Prostate gland (tissue), 2 donors: ENCODE data around the gene ZMYND8. TPM values are rescaled to one million over a fixed set of nuclear protein-coding genes. Genes with fewer than 3 reads are reported as not detected.

Experiments used
- DNase-seq: peaks from one replicate; pipeline ENCODE4 v3.0.0-alpha.2; 2019; ENCODE audit warnings: low spot score
- H3K27ac ChIP-seq, 2 donors: fragments of 200-600 bp; sonication (generic); 2 replicates each; pipeline ENCODE4 v1.5.1; 2017 to 2019
- H3K27me3 ChIP-seq: fragments of 200-600 bp; sonication (generic); replicated peaks from 2 replicates; pipeline ENCODE4 v1.5.1; 2019; ENCODE audit not compliant: insufficient read depth
- H3K36me3 ChIP-seq, 2 donors: fragments of 200-600 bp; sonication (generic); 1 replicate in 1 of 2; 2 replicates in 1 of 2; pipeline versions ENCODE4 v1.5.1 to v1.8.1; 2017 to 2019
- H3K4me1 ChIP-seq: fragments of 200-600 bp; sonication (generic); replicated peaks from 2 replicates; pipeline ENCODE4 v1.5.1; 2019
- H3K4me3 ChIP-seq, 2 donors: fragments of 200-600 bp; sonication (generic); 2 replicates each; pipeline ENCODE4 v1.5.1; 2017 to 2019
- H3K9me3 ChIP-seq: fragments of 200-600 bp; sonication (generic); 2 replicates; pipeline ENCODE4 v1.5.1; 2017
- POLR2A ChIP-seq: fragments of 450-650 bp; IDR thresholded peaks from one replicate; pipeline ENCODE4 v1.6.1; 2016; ENCODE audit warnings: antibody characterized with exemption, mild to moderate bottlenecking
- POLR2AphosphoS5 ChIP-seq: sonication (generic); formaldehyde crosslinking; IDR thresholded peaks from one replicate; pipeline ENCODE4 v1.6.1; 2017; ENCODE audit warnings: antibody characterized with exemption
- WGBS: methylation state at CpG from one replicate; pipeline ENCODE4 v1.1.5; 2018; 5-methylcytosine and 5-hydroxymethylcytosine counted together
- intact Hi-C: fragments of 100-400 bp; cut with DNase I; formaldehyde crosslinking; loops from one replicate; pipeline ENCODE4 v1.14.2; 2022
- total RNA-seq, 2 donors: library from RNA; depleted of rRNA; stranded (reverse); fragments of >200 nt; gene quantifications; one replicate each; pipeline ENCODE4 v1.1.0, GENCODE V29; 2016
- TF ChIP-seq, protein P1 (sequence below), 4 experiments: fragments of 200-600 bp in 2 of 4; fragments of 450-650 bp in 2 of 4; sonication (generic) in 2 of 4; IDR thresholded peaks; 1 replicate in 3 of 4; 2 replicates in 1 of 4; pipeline ENCODE4 v1.5.1; 2016 to 2019; ENCODE audit warnings: antibody characterized with exemption in 4 of 4, mild to moderate bottlenecking in 2 of 4, moderate library complexity in 2 of 4

The ZMYND8 gene
- total RNA-seq, 2 donors from 2014 or later: 19.9 to 70.9 TPM

DNA sequence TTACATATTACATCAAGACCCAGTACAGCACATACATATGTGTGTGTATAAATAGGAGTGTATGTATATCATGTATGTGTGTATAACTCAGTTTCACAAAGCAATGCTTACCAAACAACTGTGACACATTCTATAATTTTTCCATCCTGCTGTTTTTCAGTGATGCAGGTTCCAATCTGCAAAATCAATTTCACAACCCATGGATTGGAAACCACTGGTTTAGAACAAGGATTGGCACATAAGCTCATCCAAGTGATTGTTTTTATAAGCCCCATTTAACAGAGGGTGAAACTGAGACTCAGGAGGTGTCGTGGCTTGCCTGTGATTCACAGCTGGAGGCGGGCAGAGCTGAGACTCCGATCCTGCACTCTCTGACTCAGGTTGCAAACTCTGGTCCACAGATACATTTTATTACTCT, 158.2 kb downstream of the ZMYND8 start:
- no peaks in the 10 kb centered on the region for H3K9me3 ChIP-seq
- H3K36me3 ChIP-seq: no peaks in the 10 kb centered on the region
- intact Hi-C loops: loop anchor here (5.0 kb wide), 1 partner anchor 74 kb away; no protein-coding TSS in a partner anchor
- 77% methylated on average over 3 of the region's 3 CpGs for WGBS
- H3K27ac ChIP-seq: no peak overlapping the region
- no peaks in the 10 kb centered on the region for H3K27me3 ChIP-seq
- H3K4me3 ChIP-seq: no peak overlapping the region
- H3K4me1 ChIP-seq: no peaks in the 10 kb centered on the region
- TF ChIP-seq, protein P1, sequence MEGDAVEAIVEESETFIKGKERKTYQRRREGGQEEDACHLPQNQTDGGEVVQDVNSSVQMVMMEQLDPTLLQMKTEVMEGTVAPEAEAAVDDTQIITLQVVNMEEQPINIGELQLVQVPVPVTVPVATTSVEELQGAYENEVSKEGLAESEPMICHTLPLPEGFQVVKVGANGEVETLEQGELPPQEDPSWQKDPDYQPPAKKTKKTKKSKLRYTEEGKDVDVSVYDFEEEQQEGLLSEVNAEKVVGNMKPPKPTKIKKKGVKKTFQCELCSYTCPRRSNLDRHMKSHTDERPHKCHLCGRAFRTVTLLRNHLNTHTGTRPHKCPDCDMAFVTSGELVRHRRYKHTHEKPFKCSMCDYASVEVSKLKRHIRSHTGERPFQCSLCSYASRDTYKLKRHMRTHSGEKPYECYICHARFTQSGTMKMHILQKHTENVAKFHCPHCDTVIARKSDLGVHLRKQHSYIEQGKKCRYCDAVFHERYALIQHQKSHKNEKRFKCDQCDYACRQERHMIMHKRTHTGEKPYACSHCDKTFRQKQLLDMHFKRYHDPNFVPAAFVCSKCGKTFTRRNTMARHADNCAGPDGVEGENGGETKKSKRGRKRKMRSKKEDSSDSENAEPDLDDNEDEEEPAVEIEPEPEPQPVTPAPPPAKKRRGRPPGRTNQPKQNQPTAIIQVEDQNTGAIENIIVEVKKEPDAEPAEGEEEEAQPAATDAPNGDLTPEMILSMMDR (IDR thresholded peaks at IDR 0.05): no peak
- TF ChIP-seq POLR2AphosphoS5: no peak
- no peak for DNase-seq

DNA sequence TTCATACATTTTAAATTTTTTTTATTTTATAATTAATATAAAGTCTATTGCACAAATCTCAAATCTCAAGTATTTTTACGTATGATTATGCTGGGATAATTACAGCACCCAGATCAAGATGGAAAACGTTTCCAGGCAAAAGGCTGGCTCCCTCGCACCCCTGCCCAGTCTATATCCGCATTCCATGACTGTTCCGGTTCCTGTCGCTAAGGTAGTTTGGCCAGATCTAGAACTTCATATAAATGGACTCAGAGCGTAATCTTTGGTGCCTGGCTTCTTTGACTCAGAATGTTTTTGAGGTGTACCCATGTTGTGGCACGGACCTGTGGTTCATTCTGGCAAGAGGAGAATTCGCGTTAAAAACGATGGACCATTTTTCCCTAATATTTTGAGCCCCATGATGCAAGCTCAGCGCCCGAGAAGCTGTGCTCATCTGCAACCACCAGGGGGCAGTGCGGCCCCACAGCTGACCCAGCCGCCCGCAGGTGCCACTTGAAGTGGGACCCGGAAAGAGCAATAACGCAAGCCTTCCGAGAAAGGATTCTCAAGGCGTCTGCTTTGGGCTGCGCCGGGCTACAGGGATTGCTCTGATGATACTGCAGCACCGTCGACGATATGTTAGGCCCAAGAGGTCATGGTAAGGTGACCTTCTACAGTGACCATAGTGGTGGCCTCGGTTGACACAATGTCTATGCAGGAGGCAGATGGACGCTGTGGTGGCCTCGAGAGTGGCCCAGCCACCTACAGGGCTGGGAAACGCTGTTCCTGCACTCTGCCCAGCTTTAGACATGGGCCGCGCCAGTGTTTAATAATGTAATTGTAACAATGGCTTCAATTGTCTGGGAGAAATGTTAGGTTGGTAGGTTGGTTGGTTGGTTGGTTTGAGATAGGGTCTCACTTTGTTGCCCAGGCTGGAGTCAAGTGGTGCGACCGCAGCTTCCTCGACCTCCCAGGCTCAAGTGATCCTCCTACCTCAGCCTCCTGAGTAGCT, 160.1 kb downstream of the ZMYND8 start:
- no peaks in the 10 kb centered on the region for H3K9me3 ChIP-seq
- no peaks in the 10 kb centered on the region for H3K36me3 ChIP-seq
- DNase-seq: peak; percentile 25
- intact Hi-C loops: loop anchor here (2.0 to 5.0 kb wide), 2 partner anchors 76 to 188 kb away; no protein-coding TSS in a partner anchor
- H3K27ac ChIP-seq: no peak overlapping the region
- no peaks in the 10 kb centered on the region for H3K4me1 ChIP-seq
- H3K27me3 ChIP-seq: no peaks in the 10 kb centered on the region
- H3K4me3 ChIP-seq: no peak overlapping the region
- TF ChIP-seq POLR2AphosphoS5 (peak; percentile 27), POLR2A (no peak)
- TF ChIP-seq, protein P1 (IDR thresholded peaks at IDR 0.05): peak; percentile 78 to 93 (median 88)
- WGBS: 54% methylated on average over 32 of the region's 34 CpGs

DNA sequence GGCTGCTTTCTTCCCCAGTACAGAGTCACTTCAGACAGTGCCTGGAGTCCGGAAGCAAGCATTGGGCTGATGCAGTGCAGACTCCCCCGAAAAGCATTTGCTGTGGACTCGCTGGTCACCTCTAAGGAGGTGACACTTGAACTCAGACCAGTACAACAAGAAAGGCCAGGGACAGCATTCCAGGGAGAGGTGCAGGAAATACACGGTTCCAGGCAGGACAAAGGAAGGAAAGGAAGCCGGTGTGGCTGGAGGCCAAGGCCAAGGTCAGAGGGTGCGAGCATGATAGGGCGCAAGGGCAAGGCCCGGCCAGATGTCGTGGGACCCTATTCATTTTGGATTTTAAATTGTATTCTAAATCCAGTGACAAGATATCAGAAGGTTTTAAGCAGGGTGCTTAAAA, 160.9 kb downstream of the ZMYND8 start:
- DNase-seq: no peak
- H3K4me3 ChIP-seq: no peak overlapping the region
- H3K9me3 ChIP-seq: no peaks in the 10 kb centered on the region
- WGBS: 81% methylated on average over 9 of the region's 9 CpGs
- H3K36me3 ChIP-seq: no peaks in the 10 kb centered on the region
- no peaks in the 10 kb centered on the region for H3K27me3 ChIP-seq
- TF ChIP-seq, protein P1 (IDR thresholded peaks at IDR 0.05): no peak
- TF ChIP-seq POLR2A (no peak), POLR2AphosphoS5 (no peak)
- no peaks in the 10 kb centered on the region for H3K4me1 ChIP-seq
- no peak overlapping the region for H3K27ac ChIP-seq
- intact Hi-C loops: loop anchor here (2.0 to 5.0 kb wide), 2 partner anchors 77 to 425 kb away; no protein-coding TSS in a partner anchor

DNA sequence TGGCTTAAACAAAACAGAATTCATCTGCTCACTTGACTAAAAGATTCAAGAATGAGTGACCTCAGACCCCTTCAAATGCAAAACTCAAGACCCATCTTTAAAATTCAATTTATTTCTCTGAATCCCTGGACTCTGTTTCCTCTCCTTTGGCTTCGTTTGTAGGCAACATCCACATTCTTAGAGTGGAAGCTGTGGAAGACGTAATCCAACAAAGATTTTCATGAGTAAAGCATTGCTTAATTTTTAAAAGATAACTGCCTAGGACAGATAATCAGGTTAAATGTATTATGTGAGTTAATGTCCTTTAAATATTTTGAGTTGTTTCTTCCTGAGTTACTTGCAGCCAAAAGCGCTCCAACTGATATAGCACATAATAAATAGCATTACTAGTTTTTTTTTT, 164.5 kb downstream of the ZMYND8 start:
- TF ChIP-seq, protein P1 (IDR thresholded peaks at IDR 0.05): no peak
- TF ChIP-seq POLR2AphosphoS5 (no peak), POLR2A (no peak)
- 96% methylated on average over 3 of the region's 3 CpGs for WGBS
- no peaks in the 10 kb centered on the region for H3K27me3 ChIP-seq
- H3K4me1 ChIP-seq: no peaks in the 10 kb centered on the region
- H3K9me3 ChIP-seq: no peaks in the 10 kb centered on the region
- DNase-seq: no peak
- H3K27ac ChIP-seq: no peak overlapping the region
- intact Hi-C loops: no loop called here
- no peak overlapping the region for H3K4me3 ChIP-seq
- H3K36me3 ChIP-seq: no peaks in the 10 kb centered on the region
